ENCODE measurements around the gene FUBP3. TPM values are rescaled to one million over a fixed set of nuclear protein-coding genes. Genes with fewer than 3 reads are reported as not detected.

FUBP3 gene
- total RNA-seq, 4 donors from 2014 or later = 10.4 to 75.1 (median 13.0) TPM

- intact Hi-C loops (cut with DNase I; ENCODE audit: low total_unique reads) = no loop called here
- in situ Hi-C loops (cut with MboI; ENCODE audit: low sequenced_read_pairs in 4 of 4) = no loop called here
- no peak for DNase-seq
- H3K4me1 ChIP-seq = peaks cover 0 to 14% of the 10 kb centered on the region in 2 donors
- H3K4me3 ChIP-seq = no peak overlapping the region
- TF ChIP-seq CTCF (IDR thresholded peaks at IDR 0.05 in 4 of 5, conservative IDR thresholded peaks at IDR 0.05 in 1 of 5) (no peak), POLR2A (IDR thresholded peaks at IDR 0.05) (no peak)
- H3K36me3 ChIP-seq = no peaks in the 10 kb centered on the region
- H3K9me3 ChIP-seq = no peaks in the 10 kb centered on the region
- H3K27me3 ChIP-seq = peaks cover 28 to 47% (median 41%) of the 10 kb centered on the region in 3 donors
- no peak for ATAC-seq
- H3K27ac ChIP-seq = no peak overlapping the region
Measured at GRCh38 chr9:130668196-130668595, 88.8 kb downstream of the FUBP3 start.

GRCh38 chr9:130668659-130669058 lies 89.3 kb downstream of the FUBP3 start:
- H3K27ac ChIP-seq = no peak overlapping the region
- H3K4me1 ChIP-seq = peaks cover 0 to 14% of the 10 kb centered on the region in 2 donors
- ATAC-seq = no peak
- peaks cover 24 to 43% (median 37%) of the 10 kb centered on the region in 3 donors for H3K27me3 ChIP-seq
- intact Hi-C loops (cut with DNase I; ENCODE audit: low total_unique reads) = no loop called here
- no peaks in the 10 kb centered on the region for H3K9me3 ChIP-seq
- TF ChIP-seq POLR2A (IDR thresholded peaks at IDR 0.05) (no peak), CTCF (IDR thresholded peaks at IDR 0.05 in 4 of 5, conservative IDR thresholded peaks at IDR 0.05 in 1 of 5) (no peak)
- H3K4me3 ChIP-seq = no peak overlapping the region
- in situ Hi-C loops (cut with MboI; ENCODE audit: low sequenced_read_pairs in 4 of 4) = no loop called here
- DNase-seq = no peak
- no peaks in the 10 kb centered on the region for H3K36me3 ChIP-seq

GRCh38 chr9:130669965-130670364 lies 90.6 kb downstream of the FUBP3 start:
- Histone ChIP-seq H3K36me3 (no peaks in the 10 kb centered on the region), H3K4me3 (no peak overlapping the region), H3K4me1 (peaks cover 0 to 5% of the 10 kb centered on the region in 2 donors), H3K9me3 (no peaks in the 10 kb centered on the region), H3K27ac (no peak overlapping the region), H3K27me3 (peaks cover 10 to 30% (median 24%) of the 10 kb centered on the region in 3 donors)
- no peak for DNase-seq
- TF ChIP-seq CTCF (IDR thresholded peaks at IDR 0.05 in 4 of 5, conservative IDR thresholded peaks at IDR 0.05 in 1 of 5) (no peak), POLR2A (IDR thresholded peaks at IDR 0.05) (no peak)
- intact Hi-C loops (cut with DNase I; ENCODE audit: low total_unique reads) (no loop called here), in situ Hi-C loops (cut with MboI; ENCODE audit: low sequenced_read_pairs in 4 of 4) (no loop called here)
- no peak for ATAC-seq

- in situ Hi-C loops (cut with MboI; ENCODE audit: low sequenced_read_pairs in 4 of 4) (no loop called here), intact Hi-C loops (cut with DNase I; ENCODE audit: low total_unique reads) (no loop called here)
- Histone ChIP-seq H3K4me3 (no peak overlapping the region), H3K27me3 (peaks cover 6 to 23% (median 17%) of the 10 kb centered on the region in 3 donors), H3K4me1 (peaks cover 0 to 2% of the 10 kb centered on the region in 2 donors), H3K27ac (no peak overlapping the region), H3K9me3 (no peaks in the 10 kb centered on the region), H3K36me3 (no peaks in the 10 kb centered on the region)
- no peak for DNase-seq
- ATAC-seq = no peak
- no peak for TF ChIP-seq CTCF (IDR thresholded peaks at IDR 0.05 in 4 of 5, conservative IDR thresholded peaks at IDR 0.05 in 1 of 5)
- TF ChIP-seq POLR2A (IDR thresholded peaks at IDR 0.05) = no peak
Measured at GRCh38 chr9:130670644-130671043, 91.3 kb downstream of the FUBP3 start.

GRCh38 chr9:130672466-130672865 lies 93.1 kb downstream of the FUBP3 start:
- TF ChIP-seq CTCF (IDR thresholded peaks at IDR 0.05 in 4 of 5, conservative IDR thresholded peaks at IDR 0.05 in 1 of 5) (no peak), POLR2A (IDR thresholded peaks at IDR 0.05) (no peak)
- in situ Hi-C loops (cut with MboI; ENCODE audit: low sequenced_read_pairs in 4 of 4) (no loop called here), intact Hi-C loops (cut with DNase I; ENCODE audit: low total_unique reads) (no loop called here)
- Histone ChIP-seq H3K27me3 (peaks cover 0 to 5% (median 0%) of the 10 kb centered on the region in 3 donors), H3K36me3 (no peaks in the 10 kb centered on the region), H3K9me3 (no peaks in the 10 kb centered on the region), H3K4me3 (no peak overlapping the region), H3K4me1 (no peaks in the 10 kb centered on the region), H3K27ac (no peak overlapping the region)
- ATAC-seq (no peak), DNase-seq (no peak)

All from gastrocnemius medialis (tissue), 4 donors.